CD14-positive monocyte (primary cell): ENCODE results near the gene SPOP. TPM values are rescaled to one million over a fixed set of nuclear protein-coding genes. Genes with fewer than 3 reads are reported as not detected.

Experiments used
- DNase-seq, 3 donors: peaks; one replicate each; pipeline ENCODE4 v3.0.0-alpha.2; 2011 to 2022
- H2AFZ ChIP-seq: 2 replicates; pipeline ENCODE4 v1.6.0; 2012; ENCODE audit warnings: mild to moderate bottlenecking, low read depth, low read length, inconsistent platforms; ENCODE audit not compliant: insufficient read depth, poor library complexity, severe bottlenecking
- H3K27ac ChIP-seq, 2 donors: 1 replicate in 1 of 2; 2 replicates in 1 of 2; pipeline ENCODE4 v1.5.1; 2012 to 2013; ENCODE audit warnings: low read length in 2 of 2, control low read depth in 1 of 2, inconsistent platforms in 1 of 2, low read depth in 1 of 2, mild to moderate bottlenecking in 1 of 2
- H3K27me3 ChIP-seq, 2 donors: one replicate each; pipeline versions ENCODE4 v1.6.0 to v1.6.1; 2011 to 2013; ENCODE audit warnings: low read length in 2 of 2; ENCODE audit not compliant: control insufficient read depth in 2 of 2, insufficient read depth in 2 of 2
- H3K36me3 ChIP-seq, 2 donors: replicated peaks in 1 of 2; 1 replicate in 1 of 2; 2 replicates in 1 of 2; pipeline versions ENCODE4 v1.5.1 to v1.6.1; 2012 to 2013; ENCODE audit warnings: low read length in 2 of 2, control low read depth in 1 of 2, inconsistent platforms in 1 of 2, mild to moderate bottlenecking in 1 of 2; ENCODE audit not compliant: insufficient read depth in 2 of 2, control insufficient read depth in 1 of 2
- H3K4me1 ChIP-seq, 2 donors: 1 replicate in 1 of 2; 2 replicates in 1 of 2; pipeline versions ENCODE4 v1.5.1 to v1.6.1; 2012 to 2013; ENCODE audit warnings: low read length in 2 of 2, control low read depth in 1 of 2, inconsistent platforms in 1 of 2, mild to moderate bottlenecking in 1 of 2, moderate library complexity in 1 of 2; ENCODE audit not compliant: insufficient read depth in 2 of 2, control insufficient read depth in 1 of 2
- H3K4me2 ChIP-seq: replicated peaks from 2 replicates; pipeline ENCODE3; 2012; ENCODE audit warnings: low read length, moderate library complexity, mild to moderate bottlenecking; ENCODE audit not compliant: poor library complexity, severe bottlenecking; ENCODE audit errors: extremely low read depth
- H3K4me3 ChIP-seq, 3 experiments: fragments of 200-600 bp in 1 of 3; sonication (generic) in 1 of 3; replicated peaks in 1 of 3; 1 replicate in 2 of 3; 2 replicates in 1 of 3; pipeline ENCODE4 v1.5.1; 2011 to 2013; ENCODE audit warnings: low read length in 3 of 3, mild to moderate bottlenecking in 3 of 3, control low read depth in 2 of 3, low read depth in 2 of 3, inconsistent platforms in 1 of 3, moderate library complexity in 1 of 3
- H3K79me2 ChIP-seq: 2 replicates; pipeline ENCODE4 v1.6.0; 2012; ENCODE audit warnings: mild to moderate bottlenecking, control low read depth, inconsistent platforms, low read length, moderate library complexity; ENCODE audit not compliant: insufficient read depth
- H3K9ac ChIP-seq: 2 replicates; pipeline ENCODE4 v1.6.0; 2017; ENCODE audit warnings: low read length, mild to moderate bottlenecking; ENCODE audit not compliant: insufficient read depth, poor library complexity, severe bottlenecking
- H3K9me3 ChIP-seq, 2 donors: replicated peaks in 1 of 2; 1 replicate in 1 of 2; 2 replicates in 1 of 2; pipeline versions ENCODE4 v1.5.1 to v1.6.1; 2012 to 2013; ENCODE audit warnings: low read length in 2 of 2, control low read depth in 1 of 2; ENCODE audit not compliant: control insufficient read depth in 1 of 2, insufficient read depth in 1 of 2
- H4K20me1 ChIP-seq: 2 replicates; pipeline ENCODE4 v1.6.0; 2012; ENCODE audit warnings: mild to moderate bottlenecking, low read length, control low read depth, moderate library complexity; ENCODE audit not compliant: insufficient read depth
- H3K27ac Mint-ChIP-seq, 7 donors: one replicate each; pipeline ENCODE4 v1.8.0; 2020; ENCODE audit warnings: mild to moderate bottlenecking in 7 of 7, mixed read lengths in 7 of 7, moderate library complexity in 6 of 7, inconsistent platforms in 2 of 7
- H3K27me3 Mint-ChIP-seq, 3 donors: one replicate each; pipeline ENCODE4 v1.8.0; 2021 to 2022; ENCODE audit warnings: low read depth in 3 of 3, mild to moderate bottlenecking in 3 of 3, mixed read lengths in 3 of 3, moderate library complexity in 3 of 3, inconsistent platforms in 1 of 3
- H3K36me3 Mint-ChIP-seq, 2 donors: one replicate each; pipeline ENCODE4 v1.8.0; 2020; ENCODE audit warnings: mixed read lengths in 2 of 2, inconsistent platforms in 1 of 2, mild to moderate bottlenecking in 1 of 2
- H3K4me1 Mint-ChIP-seq: one replicate; pipeline ENCODE4 v1.8.0; 2020; ENCODE audit warnings: mild to moderate bottlenecking, mixed read lengths
- H3K4me3 Mint-ChIP-seq, 2 donors: one replicate each; pipeline ENCODE4 v1.8.0; 2020; ENCODE audit warnings: mild to moderate bottlenecking in 2 of 2, mixed read lengths in 2 of 2, moderate library complexity in 1 of 2
- H3K9me3 Mint-ChIP-seq, 7 donors: one replicate each; pipeline ENCODE4 v1.8.0; 2020 to 2022; ENCODE audit warnings: mixed read lengths in 7 of 7, mild to moderate bottlenecking in 6 of 7, moderate library complexity in 6 of 7, inconsistent platforms in 2 of 7
- WGBS: methylation state at CpG from one replicate; pipeline ENCODE4 v1.1.5; 2013; ENCODE audit warnings: missing lambda C conversion rate; ENCODE audit not compliant: insufficient coverage; 5-methylcytosine and 5-hydroxymethylcytosine counted together
- intact Hi-C, 2 donors: fragments of 100-400 bp; cut with micrococcal nuclease; formaldehyde crosslinking; loops; one replicate each; pipeline versions ENCODE4 v1.15.0 to v1.15.1; 2023
- polyA plus RNA-seq, 3 donors: library from polyadenylated mRNA; depleted of rRNA in 1 of 3; unstranded in 2 of 3; stranded (reverse) in 1 of 3; fragments of 300-500 nt in 2 of 3; fragments of >200 nt in 1 of 3; fragmentation: Illumina TruSeq in 2 of 3; gene quantifications; 1 replicate in 2 of 3; 2 replicates in 1 of 3; pipeline ENCODE4 v1.2.3, GENCODE V29; 2012 to 2021
- TF ChIP-seq, protein P1 (sequence below): fragments of 200-600 bp; IDR thresholded peaks from one replicate; pipeline ENCODE4 v1.8.0; 2022; ENCODE audit warnings: antibody characterized with exemption, mild to moderate bottlenecking

The SPOP gene
- polyA plus RNA-seq, 3 donors = 41.3 to 65.5 (median 63.2) TPM

DNA sequence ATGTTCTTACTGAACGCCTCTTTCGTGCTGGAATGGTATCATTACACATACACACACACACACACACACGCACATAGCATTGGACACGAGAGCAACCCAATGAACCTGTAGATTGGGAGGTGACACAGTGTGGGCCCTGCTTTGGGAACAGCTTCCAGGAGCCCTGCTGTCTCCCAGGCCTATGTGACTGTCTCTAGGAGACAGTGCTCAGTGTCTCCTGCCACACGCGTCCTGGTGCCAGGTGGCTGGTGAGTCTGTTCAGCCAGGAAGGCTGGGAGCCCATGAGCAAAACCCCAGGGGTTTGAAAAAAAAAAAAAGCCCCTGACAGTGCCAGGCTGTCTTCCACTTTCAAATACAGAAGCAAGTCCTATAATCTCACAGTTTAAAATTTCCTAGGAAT is 2.4 kb upstream of the SPOP start:
- intact Hi-C loops = no loop called here
- no peaks in the 10 kb centered on the region for H3K9me3 ChIP-seq
- H3K36me3 ChIP-seq = peaks cover 0 to 2% of the 10 kb centered on the region in 2 donors
- no peaks in the 10 kb centered on the region for H3K9me3 Mint-ChIP-seq
- H3K4me1 ChIP-seq = peaks cover 40 to 44% of the 10 kb centered on the region in 2 donors
- H3K27me3 Mint-ChIP-seq = peaks cover 0 to 4% (median 0%) of the 10 kb centered on the region in 3 donors
- WGBS = 93% methylated on average over 4 of the region's 6 CpGs
- H3K9ac ChIP-seq = no peak overlapping the region
- H3K4me1 Mint-ChIP-seq = peaks cover 38% of the 10 kb centered on the region
- no peak overlapping the region for H3K4me2 ChIP-seq
- no peaks in the 10 kb centered on the region for H3K27me3 ChIP-seq
- H3K36me3 Mint-ChIP-seq = peaks cover 1 to 4% of the 10 kb centered on the region in 2 donors
- H3K79me2 ChIP-seq = peaks cover 17% of the 10 kb centered on the region
- peaks cover 7% of the 10 kb centered on the region for H4K20me1 ChIP-seq
- no peak for DNase-seq
- no peak overlapping the region for H3K4me3 Mint-ChIP-seq
- TF ChIP-seq, protein P1, sequence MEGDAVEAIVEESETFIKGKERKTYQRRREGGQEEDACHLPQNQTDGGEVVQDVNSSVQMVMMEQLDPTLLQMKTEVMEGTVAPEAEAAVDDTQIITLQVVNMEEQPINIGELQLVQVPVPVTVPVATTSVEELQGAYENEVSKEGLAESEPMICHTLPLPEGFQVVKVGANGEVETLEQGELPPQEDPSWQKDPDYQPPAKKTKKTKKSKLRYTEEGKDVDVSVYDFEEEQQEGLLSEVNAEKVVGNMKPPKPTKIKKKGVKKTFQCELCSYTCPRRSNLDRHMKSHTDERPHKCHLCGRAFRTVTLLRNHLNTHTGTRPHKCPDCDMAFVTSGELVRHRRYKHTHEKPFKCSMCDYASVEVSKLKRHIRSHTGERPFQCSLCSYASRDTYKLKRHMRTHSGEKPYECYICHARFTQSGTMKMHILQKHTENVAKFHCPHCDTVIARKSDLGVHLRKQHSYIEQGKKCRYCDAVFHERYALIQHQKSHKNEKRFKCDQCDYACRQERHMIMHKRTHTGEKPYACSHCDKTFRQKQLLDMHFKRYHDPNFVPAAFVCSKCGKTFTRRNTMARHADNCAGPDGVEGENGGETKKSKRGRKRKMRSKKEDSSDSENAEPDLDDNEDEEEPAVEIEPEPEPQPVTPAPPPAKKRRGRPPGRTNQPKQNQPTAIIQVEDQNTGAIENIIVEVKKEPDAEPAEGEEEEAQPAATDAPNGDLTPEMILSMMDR = no peak
- H2AFZ ChIP-seq = no peak overlapping the region
- no peak overlapping the region for H3K4me3 ChIP-seq
- H3K27ac Mint-ChIP-seq = no peak overlapping the region
- H3K27ac ChIP-seq = no peak overlapping the region

DNA sequence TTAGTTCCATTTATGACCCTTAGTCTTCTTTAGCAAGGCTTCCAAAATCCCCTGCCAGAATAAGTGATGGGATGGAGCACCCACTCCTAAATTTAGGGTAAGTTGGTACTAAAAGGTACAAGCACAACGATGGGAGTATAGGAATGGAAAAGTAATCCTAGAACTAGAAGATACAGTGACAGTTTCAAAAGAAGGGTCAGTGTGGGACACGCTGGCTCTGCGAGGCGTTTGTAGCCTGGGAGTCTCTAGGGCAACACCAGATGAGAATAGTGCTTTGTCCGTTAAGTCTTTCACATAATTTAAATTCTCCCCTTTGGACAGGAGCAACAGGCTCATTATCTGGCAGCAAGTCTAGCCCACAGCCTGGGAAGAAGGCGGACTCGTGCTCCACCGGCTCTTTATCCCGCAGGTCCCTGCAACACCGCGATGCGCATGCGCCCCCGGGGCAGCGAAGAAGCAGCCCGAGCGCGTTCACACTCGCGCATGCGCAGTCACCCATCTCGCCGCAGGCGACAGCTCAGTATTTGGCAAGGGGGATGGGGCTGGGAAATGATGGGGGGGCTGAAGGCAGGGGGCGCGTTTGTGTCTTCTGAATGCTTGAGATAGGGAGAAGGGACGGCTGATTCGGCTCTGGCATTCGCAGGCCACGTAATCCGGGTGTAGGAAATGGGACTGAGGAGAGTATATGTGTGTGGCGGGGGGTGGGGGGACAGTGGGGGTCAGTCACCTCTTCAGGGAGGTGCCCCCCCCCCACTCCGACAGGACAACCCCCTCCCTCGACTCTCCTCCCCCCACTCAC is 564 bp downstream of the SPOP start:
- peak; percentile 90 to 94 (median 93) for DNase-seq
- Mint-ChIP-seq H3K27me3 (peaks cover 0 to 4% (median 0%) of the 10 kb centered on the region in 3 donors), H3K9me3 (no peaks in the 10 kb centered on the region), H3K36me3 (peaks cover 12 to 17% of the 10 kb centered on the region in 2 donors), H3K4me3 (peak overlapping the region; percentile 91 to 95), H3K4me1 (peaks cover 49% of the 10 kb centered on the region), H3K27ac (peak overlapping the region; percentile 98 to 100 (median 100))
- Histone ChIP-seq H3K4me3 (peak overlapping the region; percentile 70 to 81 (median 79)), H3K9me3 (no peaks in the 10 kb centered on the region), H4K20me1 (peaks cover 29% of the 10 kb centered on the region), H3K4me1 (peaks cover 40 to 50% of the 10 kb centered on the region in 2 donors), H3K36me3 (peaks cover 6 to 18% of the 10 kb centered on the region in 2 donors), H3K9ac (peak overlapping the region; percentile 92), H3K27me3 (no peaks in the 10 kb centered on the region), H3K27ac (peak overlapping the region; percentile 96), H3K4me2 (peak overlapping the region; percentile 96), H2AFZ (peak overlapping the region; percentile 81), H3K79me2 (peaks cover 46% of the 10 kb centered on the region)
- TF ChIP-seq, protein P1 = no peak
- WGBS = 0% methylated on average over 20 of the region's 34 CpGs
- intact Hi-C loops = no loop called here
